Prostate gland (tissue), 2 donors: ENCODE results near the gene INSM1.

Source experiments
- POLR2A ChIP-seq: fragments of 450-650 bp; IDR thresholded peaks from one replicate; pipeline ENCODE4 v1.6.1; 2016; ENCODE audit warnings: antibody characterized with exemption, mild to moderate bottlenecking
- TF ChIP-seq, protein P1 (sequence below), 4 experiments: fragments of 200-600 bp in 2 of 4; fragments of 450-650 bp in 2 of 4; sonication (generic) in 2 of 4; IDR thresholded peaks; 1 replicate in 3 of 4; 2 replicates in 1 of 4; pipeline ENCODE4 v1.5.1; 2016 to 2019; ENCODE audit warnings: antibody characterized with exemption in 4 of 4, mild to moderate bottlenecking in 2 of 4, moderate library complexity in 2 of 4

DNA sequence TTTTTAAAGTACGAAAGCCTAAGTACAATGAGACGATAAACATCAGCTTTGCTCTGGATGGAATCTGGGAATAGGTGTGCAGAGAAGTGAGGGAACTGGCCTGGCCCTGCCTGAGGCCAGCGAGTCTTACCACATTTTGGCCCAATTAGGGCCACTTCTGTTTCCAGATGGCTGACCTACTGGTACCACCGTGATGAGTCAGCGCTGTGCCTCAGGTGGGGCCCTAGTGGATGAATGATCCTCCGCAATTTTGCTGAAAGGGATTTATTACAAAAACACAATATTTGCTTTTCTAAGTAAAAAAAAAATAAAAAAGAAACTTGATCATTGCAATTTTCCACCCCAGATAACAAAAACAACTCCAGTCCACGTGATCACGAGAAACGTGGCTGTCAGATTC lies 22.5 kb downstream of the INSM1 start:
- TF ChIP-seq, protein P1, sequence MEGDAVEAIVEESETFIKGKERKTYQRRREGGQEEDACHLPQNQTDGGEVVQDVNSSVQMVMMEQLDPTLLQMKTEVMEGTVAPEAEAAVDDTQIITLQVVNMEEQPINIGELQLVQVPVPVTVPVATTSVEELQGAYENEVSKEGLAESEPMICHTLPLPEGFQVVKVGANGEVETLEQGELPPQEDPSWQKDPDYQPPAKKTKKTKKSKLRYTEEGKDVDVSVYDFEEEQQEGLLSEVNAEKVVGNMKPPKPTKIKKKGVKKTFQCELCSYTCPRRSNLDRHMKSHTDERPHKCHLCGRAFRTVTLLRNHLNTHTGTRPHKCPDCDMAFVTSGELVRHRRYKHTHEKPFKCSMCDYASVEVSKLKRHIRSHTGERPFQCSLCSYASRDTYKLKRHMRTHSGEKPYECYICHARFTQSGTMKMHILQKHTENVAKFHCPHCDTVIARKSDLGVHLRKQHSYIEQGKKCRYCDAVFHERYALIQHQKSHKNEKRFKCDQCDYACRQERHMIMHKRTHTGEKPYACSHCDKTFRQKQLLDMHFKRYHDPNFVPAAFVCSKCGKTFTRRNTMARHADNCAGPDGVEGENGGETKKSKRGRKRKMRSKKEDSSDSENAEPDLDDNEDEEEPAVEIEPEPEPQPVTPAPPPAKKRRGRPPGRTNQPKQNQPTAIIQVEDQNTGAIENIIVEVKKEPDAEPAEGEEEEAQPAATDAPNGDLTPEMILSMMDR (IDR thresholded peaks at IDR 0.05), result no peak
- TF ChIP-seq POLR2A, result no peak
